Measurements from ENCODE around the gene THRA. TPM values are rescaled to one million over a fixed set of nuclear protein-coding genes. Genes with fewer than 3 reads are reported as not detected.

THRA gene
- total and polyA plus RNA-seq, 2 donors from 2014 or later: 40.8 to 63.9 TPM

DNA sequence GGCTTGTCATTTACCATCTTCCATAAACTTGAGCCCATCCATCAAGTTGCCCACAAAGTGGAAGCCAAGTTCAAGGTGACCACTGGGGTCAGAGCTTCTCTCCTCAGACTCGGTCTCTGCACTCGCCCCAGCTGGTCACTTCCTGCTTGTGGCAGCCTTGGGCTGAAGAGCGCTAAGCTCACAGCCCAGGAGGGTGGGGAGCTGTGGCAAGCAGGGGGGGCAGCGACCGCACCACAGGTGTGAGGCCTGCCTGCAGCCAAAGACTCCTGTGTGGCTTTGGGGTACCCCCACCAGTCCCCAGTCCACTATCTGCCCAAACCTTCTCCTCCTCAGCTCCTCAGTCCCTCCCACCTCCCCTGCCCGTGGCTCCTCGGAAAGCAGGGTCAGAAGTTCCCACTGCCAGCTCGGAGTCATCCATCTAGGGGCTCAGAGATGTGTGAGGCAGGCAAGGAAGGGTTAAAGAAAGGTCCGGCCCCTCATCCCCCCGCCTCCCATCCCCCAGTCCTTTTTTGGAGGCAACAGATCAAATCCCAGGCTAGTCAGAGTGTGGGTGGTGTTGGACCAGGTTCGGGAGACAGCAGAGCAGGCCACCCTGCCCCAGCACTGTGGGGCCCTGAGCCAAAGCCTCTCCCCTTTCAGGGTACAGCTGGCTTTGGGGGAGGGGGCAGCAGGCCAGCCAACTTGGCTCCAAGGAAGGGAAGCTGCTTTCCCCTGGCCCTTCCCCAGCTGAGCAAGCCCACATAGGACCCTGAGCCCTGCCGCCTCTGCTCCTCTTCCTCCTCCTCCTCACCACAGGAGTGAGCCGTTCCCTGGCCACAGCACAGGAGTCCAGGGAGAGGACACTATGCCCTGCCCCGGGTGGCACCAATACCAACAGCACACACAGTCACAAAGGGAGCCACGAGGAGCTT is 44.3 kb upstream of the THRA start:
- no peaks in the 10 kb centered on the region for H3K27me3 ChIP-seq (ENCODE audit: control insufficient read depth, insufficient read depth, low read length)
- intact Hi-C loops (cut with DNase I): loop anchor here (10.0 kb wide), 2 partner anchors 146 to 266 kb away; partner anchors contain the start of gene CDC6
- DNase-seq (no peak), FAIRE-seq (no peak)
- H3K9me3 ChIP-seq (ENCODE audit: control insufficient read depth in 2 of 3, insufficient read depth in 1 of 3, low read length in 3 of 3): no peaks in the 10 kb centered on the region
- H3K27ac ChIP-seq (ENCODE audit: low read depth in 2 of 2, low read length in 2 of 2): peak overlapping the region in 1 of 2 donors; percentile 11
- peaks cover 0 to 9% (median 4%) of the 10 kb centered on the region in 3 donors for H3K4me1 ChIP-seq (ENCODE audit: control insufficient read depth in 2 of 3, insufficient read depth in 2 of 3, low read depth in 1 of 3, low read length in 3 of 3)
- peaks cover 0 to 12% (median 10%) of the 10 kb centered on the region in 3 donors for H3K36me3 ChIP-seq (ENCODE audit: control insufficient read depth in 2 of 3, insufficient read depth in 3 of 3, low read length in 3 of 3)
- no peak overlapping the region for H3K9ac ChIP-seq (ENCODE audit: low read length in 3 of 3)
- TF ChIP-seq, protein P1, sequence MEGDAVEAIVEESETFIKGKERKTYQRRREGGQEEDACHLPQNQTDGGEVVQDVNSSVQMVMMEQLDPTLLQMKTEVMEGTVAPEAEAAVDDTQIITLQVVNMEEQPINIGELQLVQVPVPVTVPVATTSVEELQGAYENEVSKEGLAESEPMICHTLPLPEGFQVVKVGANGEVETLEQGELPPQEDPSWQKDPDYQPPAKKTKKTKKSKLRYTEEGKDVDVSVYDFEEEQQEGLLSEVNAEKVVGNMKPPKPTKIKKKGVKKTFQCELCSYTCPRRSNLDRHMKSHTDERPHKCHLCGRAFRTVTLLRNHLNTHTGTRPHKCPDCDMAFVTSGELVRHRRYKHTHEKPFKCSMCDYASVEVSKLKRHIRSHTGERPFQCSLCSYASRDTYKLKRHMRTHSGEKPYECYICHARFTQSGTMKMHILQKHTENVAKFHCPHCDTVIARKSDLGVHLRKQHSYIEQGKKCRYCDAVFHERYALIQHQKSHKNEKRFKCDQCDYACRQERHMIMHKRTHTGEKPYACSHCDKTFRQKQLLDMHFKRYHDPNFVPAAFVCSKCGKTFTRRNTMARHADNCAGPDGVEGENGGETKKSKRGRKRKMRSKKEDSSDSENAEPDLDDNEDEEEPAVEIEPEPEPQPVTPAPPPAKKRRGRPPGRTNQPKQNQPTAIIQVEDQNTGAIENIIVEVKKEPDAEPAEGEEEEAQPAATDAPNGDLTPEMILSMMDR (IDR thresholded peaks at IDR 0.05; ENCODE audit: borderline replicate concordance, extremely low read depth, insufficient read depth): no peak
- no peak overlapping the region for H3K4me3 ChIP-seq (ENCODE audit: low read length in 3 of 3)

DNA sequence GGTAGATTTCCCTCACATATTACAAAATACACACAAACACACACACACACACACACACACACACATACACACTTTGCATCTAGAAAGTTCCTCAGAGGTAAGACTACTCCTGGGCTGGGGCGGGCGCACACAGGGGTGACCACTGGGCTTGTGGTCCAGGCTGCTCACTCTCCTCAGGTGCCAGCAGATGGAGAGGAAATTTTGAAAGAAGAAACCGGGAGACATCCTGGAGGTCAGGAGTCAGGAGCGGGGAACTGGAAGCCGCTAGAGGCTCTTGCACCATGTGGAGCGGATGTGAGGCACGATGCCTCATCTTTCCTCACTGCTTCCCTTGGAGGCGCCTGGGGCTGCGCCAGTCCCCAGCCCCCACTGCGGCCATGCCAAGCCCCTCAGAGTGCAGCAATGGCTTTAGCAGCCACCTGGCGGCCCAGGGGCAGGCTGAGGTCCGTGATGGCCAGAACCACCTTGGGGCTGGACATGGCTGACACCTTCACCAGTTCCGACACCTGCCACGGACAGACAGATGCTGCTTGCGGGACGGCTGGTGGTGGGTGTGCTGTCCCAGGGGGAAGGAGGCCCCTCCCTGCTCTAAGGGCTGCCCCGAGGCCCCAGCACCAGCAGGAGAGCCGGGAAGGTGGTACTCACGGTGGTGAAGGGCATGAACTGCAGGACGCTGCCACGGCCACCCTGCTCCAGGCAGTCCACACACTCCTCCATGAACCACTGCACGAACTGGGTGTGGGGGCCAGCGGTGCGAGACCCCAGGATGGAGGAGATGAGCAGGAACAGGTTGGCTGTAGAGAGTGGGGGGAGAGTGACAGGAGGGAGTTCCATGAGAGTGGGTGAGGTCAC is 43.4 kb upstream of the THRA start:
- no peaks in the 10 kb centered on the region for H3K27me3 ChIP-seq (ENCODE audit: control insufficient read depth, insufficient read depth, low read length)
- peaks cover 0 to 8% (median 1%) of the 10 kb centered on the region in 3 donors for H3K4me1 ChIP-seq (ENCODE audit: control insufficient read depth in 2 of 3, insufficient read depth in 2 of 3, low read depth in 1 of 3, low read length in 3 of 3)
- H3K9me3 ChIP-seq (ENCODE audit: control insufficient read depth in 2 of 3, insufficient read depth in 1 of 3, low read length in 3 of 3): no peaks in the 10 kb centered on the region
- TF ChIP-seq, protein P1 (IDR thresholded peaks at IDR 0.05; ENCODE audit: borderline replicate concordance, extremely low read depth, insufficient read depth): no peak
- H3K27ac ChIP-seq (ENCODE audit: low read depth in 2 of 2, low read length in 2 of 2): no peak overlapping the region
- FAIRE-seq: no peak
- intact Hi-C loops (cut with DNase I): loop anchor here (10.0 kb wide), 2 partner anchors 145 to 265 kb away; partner anchors contain the start of gene CDC6
- DNase-seq: no peak
- no peak overlapping the region for H3K4me3 ChIP-seq (ENCODE audit: low read length in 3 of 3)
- peaks cover 0 to 12% (median 10%) of the 10 kb centered on the region in 3 donors for H3K36me3 ChIP-seq (ENCODE audit: control insufficient read depth in 2 of 3, insufficient read depth in 3 of 3, low read length in 3 of 3)
- no peak overlapping the region for H3K9ac ChIP-seq (ENCODE audit: low read length in 3 of 3)

DNA sequence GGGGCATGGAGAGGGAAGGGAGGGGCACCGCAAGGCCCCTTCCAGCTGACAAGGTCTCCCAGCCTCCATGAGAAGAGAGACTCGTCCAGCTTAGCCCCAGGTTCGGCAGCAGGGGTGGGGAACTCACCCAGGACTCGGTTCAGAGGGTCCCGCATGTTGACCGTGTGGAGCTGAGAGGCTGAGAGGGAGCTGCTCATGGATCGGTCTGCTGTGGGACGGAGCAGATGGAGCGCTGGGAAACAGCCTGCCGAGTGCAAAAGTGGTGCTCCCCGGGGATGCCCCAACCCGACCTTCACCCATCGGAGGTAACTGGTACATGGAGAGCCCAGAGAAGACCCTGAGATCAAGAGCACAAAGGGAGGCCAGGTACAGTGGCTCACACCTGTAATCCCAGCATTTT is 42.6 kb upstream of the THRA start:
- Histone ChIP-seq H3K36me3 (ENCODE audit: control insufficient read depth in 2 of 3, insufficient read depth in 3 of 3, low read length in 3 of 3) (peaks cover 0 to 17% (median 11%) of the 10 kb centered on the region in 3 donors), H3K9me3 (ENCODE audit: control insufficient read depth in 2 of 3, insufficient read depth in 1 of 3, low read length in 3 of 3) (no peaks in the 10 kb centered on the region), H3K27ac (ENCODE audit: low read depth in 2 of 2, low read length in 2 of 2) (no peak overlapping the region), H3K4me1 (ENCODE audit: control insufficient read depth in 2 of 3, insufficient read depth in 2 of 3, low read depth in 1 of 3, low read length in 3 of 3) (peaks cover 0 to 7% (median 0%) of the 10 kb centered on the region in 3 donors), H3K4me3 (ENCODE audit: low read length in 3 of 3) (no peak overlapping the region), H3K9ac (ENCODE audit: low read length in 3 of 3) (no peak overlapping the region), H3K27me3 (ENCODE audit: control insufficient read depth, insufficient read depth, low read length) (no peaks in the 10 kb centered on the region)
- intact Hi-C loops (cut with DNase I): no loop called here
- TF ChIP-seq, protein P1 (IDR thresholded peaks at IDR 0.05; ENCODE audit: borderline replicate concordance, extremely low read depth, insufficient read depth): no peak
- FAIRE-seq (no peak), DNase-seq (no peak)

Data from kidney (tissue), 14 donors.